PC-9 (cell line): ENCODE measurements around the gene IQGAP1. TPM values are rescaled to one million over a fixed set of nuclear protein-coding genes. Genes with fewer than 3 reads are reported as not detected.
"Not testable (repeated sequence)": the region's sequence is repeated elsewhere in the genome, so short reads cannot be mapped to it uniquely, and the experiment has no call there.

Experiments
- BruUV-seq: library from RNA; stranded (reverse); fragments of 400-500 nt; replicated peaks from 2 replicates; lab custom pipeline; 2021; lab: Mats Ljungman, UMichigan
- CTCF ChIA-PET: fragments of 300-600 bp; sonication (Branson Sonifier 250); formaldehyde crosslinking; loops from one replicate; lab custom pipeline; 2022; ENCODE audit warnings: antibody characterized with exemption; lab: Charles Lee
- POLR2A ChIA-PET: fragments of 300-600 bp; sonication (Branson Sonifier 250); formaldehyde crosslinking; loops from one replicate; lab custom pipeline; 2022; ENCODE audit warnings: antibody characterized with exemption; ENCODE audit not compliant: unreplicated experiment; lab: Charles Lee
- DNase-seq, 2 experiments: peaks; one replicate each; pipeline versions ENCODE4 v3.0.0 to v3.0.0-alpha.2; 2015 to 2022; ENCODE audit warnings: mixed read lengths in 1 of 2
- H2AFZ ChIP-seq: fragments of 200-600 bp; sonication (generic); 2 replicates; pipeline ENCODE4 v1.8.1; 2017; ENCODE audit warnings: antibody characterized with exemption
- H3F3A ChIP-seq: fragments of 200-600 bp; sonication (generic); 2 replicates; pipeline ENCODE4 v1.8.1; 2017; ENCODE audit warnings: antibody characterized with exemption, mild to moderate bottlenecking, low read depth; ENCODE audit not compliant: insufficient read depth
- H3K27ac ChIP-seq: fragments of 200-600 bp; sonication (generic); 2 replicates; pipeline ENCODE4 v1.6.1; 2016; ENCODE audit warnings: mixed run types
- H3K27me3 ChIP-seq: fragments of 200-600 bp; sonication (generic); 2 replicates; pipeline ENCODE4 v1.6.1; 2016; ENCODE audit warnings: low read depth, mixed run types; ENCODE audit not compliant: insufficient read depth
- H3K36me3 ChIP-seq: fragments of 200-600 bp; sonication (generic); 2 replicates; pipeline ENCODE4 v1.6.1; 2016; ENCODE audit warnings: low read depth, mixed run types
- H3K4me1 ChIP-seq: fragments of 200-600 bp; sonication (generic); replicated peaks from 2 replicates; pipeline ENCODE4 v1.6.1; 2016; ENCODE audit warnings: mixed run types; ENCODE audit not compliant: insufficient read depth
- H3K4me2 ChIP-seq: fragments of 200-600 bp; sonication (generic); 2 replicates; pipeline ENCODE4 v1.6.1; 2017; ENCODE audit warnings: mixed run types
- H3K4me3 ChIP-seq: fragments of 200-600 bp; sonication (generic); 2 replicates; pipeline ENCODE4 v1.6.1; 2016; ENCODE audit warnings: mixed run types
- H3K79me2 ChIP-seq: fragments of 200-600 bp; sonication (generic); 2 replicates; pipeline ENCODE4 v1.6.1; 2017; ENCODE audit warnings: low read depth, mixed run types
- H3K9me2 ChIP-seq: fragments of 200-600 bp; sonication (generic); 2 replicates; pipeline ENCODE4 v1.8.1; 2017; ENCODE audit warnings: mild to moderate bottlenecking; ENCODE audit not compliant: insufficient read depth
- H3K9me3 ChIP-seq: fragments of 200-600 bp; sonication (generic); 2 replicates; pipeline ENCODE4 v1.8.1; 2016; ENCODE audit warnings: low read depth; ENCODE audit not compliant: insufficient read depth
- H4K20me1 ChIP-seq: fragments of 200-600 bp; sonication (generic); 2 replicates; pipeline ENCODE4 v1.8.1; 2017; ENCODE audit not compliant: insufficient read depth
- CTCF ChIP-seq: fragments of 200-600 bp; sonication (generic); conservative IDR thresholded peaks from 2 replicates; pipeline ENCODE4 v1.6.1; 2017; ENCODE audit warnings: mixed run types, antibody characterized with exemption, mild to moderate bottlenecking, moderate library complexity
- EZH2 ChIP-seq: fragments of 200-600 bp; sonication (generic); IDR thresholded peaks from 2 replicates; pipeline ENCODE4 v1.8.0; 2017; ENCODE audit warnings: antibody characterized with exemption, low read depth
- intact Hi-C: fragments of 100-400 bp; cut with micrococcal nuclease; formaldehyde crosslinking; loops from one replicate; pipeline ENCODE4 v1.10.0; 2022; ENCODE audit not compliant: unreplicated experiment
- total RNA-seq: library from RNA; stranded (reverse); gene quantifications from 2 replicates; pipeline ENCODE4 v1.2.3, GENCODE V29; 2021

The IQGAP1 gene
- total RNA-seq, 1 experiment from 2014 or later, result 164 TPM

- no peak overlapping the region for H2AFZ ChIP-seq
- peak overlapping the region; percentile 42 for H3K4me2 ChIP-seq
- no peaks in the 10 kb centered on the region for H3K9me3 ChIP-seq
- no peaks in the 10 kb centered on the region for H3K27me3 ChIP-seq
- TF ChIP-seq EZH2, result no peak
- no peak for TF ChIP-seq CTCF
- H3K9me2 ChIP-seq, result no peaks in the 10 kb centered on the region
- H3K4me1 ChIP-seq, result peaks cover 62% of the 10 kb centered on the region
- H4K20me1 ChIP-seq, result no peaks in the 10 kb centered on the region
- H3K27ac ChIP-seq, result peak overlapping the region; percentile 87
- ChIA-PET POLR2A (interaction anchor here (0.7 kb wide), 1 partner anchor 784 kb away, joined by 7 read pairs; no protein-coding TSS in a partner anchor), CTCF (no interaction called here)
- peaks cover 57% of the 10 kb centered on the region for H3F3A ChIP-seq
- no peak overlapping the region for H3K4me3 ChIP-seq
- intact Hi-C loops, result no loop called here
- H3K36me3 ChIP-seq, result 0 out of 2 replicates have a peak, but pooled peaks cover 5% of the 10 kb centered on the region
- DNase-seq, result no peak
- BruUV-seq, result no TSS peak
- peaks cover 91% of the 10 kb centered on the region for H3K79me2 ChIP-seq
Observed at GRCh38 chr15:90414408-90415028, 26.5 kb downstream of the IQGAP1 start.

- peaks cover 62% of the 10 kb centered on the region for H3F3A ChIP-seq
- H4K20me1 ChIP-seq, BruUV-seq, H3K36me3 ChIP-seq, H3K9me2 ChIP-seq, intact Hi-C loops, H3K27ac ChIP-seq, DNase-seq, H3K4me3 ChIP-seq, H3K4me2 ChIP-seq, H3K27me3 ChIP-seq, H2AFZ ChIP-seq, CTCF ChIA-PET, POLR2A ChIA-PET, H3K9me3 ChIP-seq: not testable (repeated sequence)
- peaks cover 74% of the 10 kb centered on the region for H3K4me1 ChIP-seq
- H3K79me2 ChIP-seq, result peaks cover 92% of the 10 kb centered on the region
Observed at GRCh38 chr15:90416052-90416451, 28.0 kb downstream of the IQGAP1 start.

DNA sequence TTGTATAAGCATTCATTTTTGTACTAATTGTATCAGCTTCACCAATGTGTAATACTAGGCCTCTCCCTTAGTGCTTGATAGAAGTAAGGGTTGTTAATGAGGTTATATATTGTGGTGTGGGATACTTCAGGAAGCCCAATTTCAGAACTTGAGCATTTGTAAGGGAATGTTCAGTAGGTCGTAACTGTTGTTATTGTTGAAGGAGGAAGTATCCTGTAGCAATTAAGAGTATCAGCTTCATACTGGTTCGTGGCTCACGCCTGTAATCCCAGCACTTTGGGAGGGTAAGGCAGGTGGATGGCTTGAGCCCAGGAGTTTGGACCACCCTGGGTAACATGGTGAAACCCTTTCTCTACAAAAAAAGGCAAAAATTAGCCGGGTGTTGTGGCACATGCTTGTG is 30.6 kb downstream of the IQGAP1 start:
- H3K9me3 ChIP-seq, result no peaks in the 10 kb centered on the region
- no peaks in the 10 kb centered on the region for H3K36me3 ChIP-seq
- H4K20me1 ChIP-seq, result peaks cover 6% of the 10 kb centered on the region; the same call in 1 of the 2 replicates
- peaks cover 60% of the 10 kb centered on the region for H3K4me1 ChIP-seq
- H3K27ac ChIP-seq, result peak overlapping the region; percentile 83
- no peak for DNase-seq
- intact Hi-C loops, result no loop called here
- CTCF ChIA-PET, result no interaction called here
- no peak overlapping the region for H3K4me3 ChIP-seq
- peaks cover 36% of the 10 kb centered on the region for H3F3A ChIP-seq
- H3K27me3 ChIP-seq, result no peaks in the 10 kb centered on the region
- peaks cover 93% of the 10 kb centered on the region for H3K79me2 ChIP-seq
- no TSS peak for BruUV-seq
- peak overlapping the region; percentile 67; the same call in 1 of the 2 replicates for H3K4me2 ChIP-seq
- TF ChIP-seq EZH2 (no peak), CTCF (no peak)
- POLR2A ChIA-PET, result no interaction called here
- H2AFZ ChIP-seq, result no peak overlapping the region
- H3K9me2 ChIP-seq, result no peaks in the 10 kb centered on the region
